HUES6 (cell line): Measurements from ENCODE around the gene SVIP.

Source experiments
- H3K27ac ChIP-seq: 2 replicates; pipeline ENCODE4 v1.7.0; 2013; ENCODE audit warnings: low read depth, mild to moderate bottlenecking, low read length, inconsistent platforms
- H3K27me3 ChIP-seq: 2 replicates; pipeline ENCODE4 v1.6.1; 2013; ENCODE audit warnings: low read length; ENCODE audit not compliant: control insufficient read depth, insufficient read depth
- H3K36me3 ChIP-seq: 2 replicates; pipeline ENCODE4 v1.6.1; 2013; ENCODE audit warnings: low read length; ENCODE audit not compliant: control insufficient read depth, insufficient read depth
- H3K4me1 ChIP-seq: 2 replicates; pipeline ENCODE4 v1.6.1; 2013; ENCODE audit warnings: low read length; ENCODE audit not compliant: control insufficient read depth, insufficient read depth
- H3K4me3 ChIP-seq: 2 replicates; pipeline ENCODE4 v1.5.1; 2013; ENCODE audit warnings: low read depth, low read length
- H3K9ac ChIP-seq: one replicate; pipeline ENCODE4 v1.6.1; 2013; ENCODE audit warnings: mild to moderate bottlenecking, low read length
- H3K9me3 ChIP-seq: 2 replicates; pipeline ENCODE4 v1.6.1; 2013; ENCODE audit warnings: low read depth, low read length; ENCODE audit not compliant: control insufficient read depth, insufficient read depth

The SVIP gene

GRCh38 chr11:22792497-22792896 lies 37.1 kb downstream of the SVIP start:
- Histone ChIP-seq H3K4me3 (no peak overlapping the region), H3K9ac (no peak overlapping the region), H3K27ac (no peak overlapping the region), H3K4me1 (no peaks in the 10 kb centered on the region), H3K9me3 (no peaks in the 10 kb centered on the region), H3K36me3 (no peaks in the 10 kb centered on the region), H3K27me3 (no peaks in the 10 kb centered on the region)

- H3K9ac ChIP-seq = no peak overlapping the region
- no peak overlapping the region for H3K4me3 ChIP-seq
- no peaks in the 10 kb centered on the region for H3K9me3 ChIP-seq
- H3K27me3 ChIP-seq = no peaks in the 10 kb centered on the region
- H3K36me3 ChIP-seq = no peaks in the 10 kb centered on the region
- no peak overlapping the region for H3K27ac ChIP-seq
- H3K4me1 ChIP-seq = no peaks in the 10 kb centered on the region
Measured at GRCh38 chr11:22787551-22788162, 41.9 kb downstream of the SVIP start.

GRCh38 chr11:22787055-22787454 lies 42.5 kb downstream of the SVIP start:
- Histone ChIP-seq H3K9ac (no peak overlapping the region), H3K9me3 (no peaks in the 10 kb centered on the region), H3K27me3 (no peaks in the 10 kb centered on the region), H3K36me3 (no peaks in the 10 kb centered on the region), H3K4me3 (no peak overlapping the region), H3K27ac (no peak overlapping the region), H3K4me1 (no peaks in the 10 kb centered on the region)

GRCh38 chr11:22786475-22786874 lies 43.1 kb downstream of the SVIP start:
- no peaks in the 10 kb centered on the region for H3K4me1 ChIP-seq
- no peaks in the 10 kb centered on the region for H3K27me3 ChIP-seq
- H3K36me3 ChIP-seq = no peaks in the 10 kb centered on the region
- no peaks in the 10 kb centered on the region for H3K9me3 ChIP-seq
- H3K27ac ChIP-seq = no peak overlapping the region
- H3K9ac ChIP-seq = no peak overlapping the region
- H3K4me3 ChIP-seq = no peak overlapping the region

- Histone ChIP-seq H3K9ac (no peak overlapping the region), H3K4me3 (no peak overlapping the region), H3K36me3 (no peaks in the 10 kb centered on the region), H3K4me1 (no peaks in the 10 kb centered on the region), H3K27ac (no peak overlapping the region), H3K27me3 (no peaks in the 10 kb centered on the region), H3K9me3 (no peaks in the 10 kb centered on the region)
Measured at GRCh38 chr11:22785251-22785650, 44.4 kb downstream of the SVIP start.

- Histone ChIP-seq H3K27ac (no peak overlapping the region), H3K4me1 (no peaks in the 10 kb centered on the region), H3K9me3 (no peaks in the 10 kb centered on the region), H3K4me3 (no peak overlapping the region), H3K9ac (no peak overlapping the region), H3K36me3 (no peaks in the 10 kb centered on the region), H3K27me3 (no peaks in the 10 kb centered on the region)
Measured at GRCh38 chr11:22780952-22781593, 48.5 kb downstream of the SVIP start.

GRCh38 chr11:22779850-22780249 lies 49.8 kb downstream of the SVIP start:
- H3K9ac ChIP-seq = no peak overlapping the region
- no peaks in the 10 kb centered on the region for H3K9me3 ChIP-seq
- no peak overlapping the region for H3K27ac ChIP-seq
- no peak overlapping the region for H3K4me3 ChIP-seq
- no peaks in the 10 kb centered on the region for H3K4me1 ChIP-seq
- no peaks in the 10 kb centered on the region for H3K27me3 ChIP-seq
- H3K36me3 ChIP-seq = no peaks in the 10 kb centered on the region

GRCh38 chr11:22778642-22779041 lies 51.0 kb downstream of the SVIP start:
- H3K9me3 ChIP-seq = no peaks in the 10 kb centered on the region
- no peak overlapping the region for H3K9ac ChIP-seq
- H3K4me1 ChIP-seq = no peaks in the 10 kb centered on the region
- H3K27ac ChIP-seq = no peak overlapping the region
- no peak overlapping the region for H3K4me3 ChIP-seq
- no peaks in the 10 kb centered on the region for H3K27me3 ChIP-seq
- no peaks in the 10 kb centered on the region for H3K36me3 ChIP-seq

- H3K27ac ChIP-seq = no peak overlapping the region
- H3K9ac ChIP-seq = no peak overlapping the region
- no peaks in the 10 kb centered on the region for H3K36me3 ChIP-seq
- H3K4me3 ChIP-seq = no peak overlapping the region
- no peaks in the 10 kb centered on the region for H3K27me3 ChIP-seq
- no peaks in the 10 kb centered on the region for H3K9me3 ChIP-seq
- H3K4me1 ChIP-seq = no peaks in the 10 kb centered on the region
Measured at GRCh38 chr11:22775248-22775647, 54.4 kb downstream of the SVIP start.

GRCh38 chr11:22774716-22775115 lies 54.9 kb downstream of the SVIP start:
- H3K9ac ChIP-seq = no peak overlapping the region

GRCh38 chr11:22769081-22769480 lies 60.5 kb downstream of the SVIP start:
- no peaks in the 10 kb centered on the region for H3K36me3 ChIP-seq
- H3K27ac ChIP-seq = no peak overlapping the region
- H3K9ac ChIP-seq = no peak overlapping the region
- no peaks in the 10 kb centered on the region for H3K4me1 ChIP-seq
- no peaks in the 10 kb centered on the region for H3K27me3 ChIP-seq
- no peaks in the 10 kb centered on the region for H3K9me3 ChIP-seq
- H3K4me3 ChIP-seq = no peak overlapping the region

More at GRCh38 chr11:22774716-22775115, 54.9 kb downstream of the SVIP start:
- no peak overlapping the region for H3K4me3 ChIP-seq
- no peaks in the 10 kb centered on the region for H3K27me3 ChIP-seq
- no peaks in the 10 kb centered on the region for H3K4me1 ChIP-seq
- no peaks in the 10 kb centered on the region for H3K36me3 ChIP-seq
- H3K27ac ChIP-seq = no peak overlapping the region
- H3K9me3 ChIP-seq = no peaks in the 10 kb centered on the region
